Putamen (tissue), 1 donor: ENCODE results near the gene CD79A.
"Not testable (repeated sequence)": the region's sequence is repeated elsewhere in the genome, so short reads cannot be mapped to it uniquely, and the experiment has no call there.

ENCODE experiments used
- DNase-seq: peaks from one replicate; pipeline ENCODE4 v3.0.0-alpha.2; 2016; ENCODE audit warnings: low spot score

Gene CD79A

DNA sequence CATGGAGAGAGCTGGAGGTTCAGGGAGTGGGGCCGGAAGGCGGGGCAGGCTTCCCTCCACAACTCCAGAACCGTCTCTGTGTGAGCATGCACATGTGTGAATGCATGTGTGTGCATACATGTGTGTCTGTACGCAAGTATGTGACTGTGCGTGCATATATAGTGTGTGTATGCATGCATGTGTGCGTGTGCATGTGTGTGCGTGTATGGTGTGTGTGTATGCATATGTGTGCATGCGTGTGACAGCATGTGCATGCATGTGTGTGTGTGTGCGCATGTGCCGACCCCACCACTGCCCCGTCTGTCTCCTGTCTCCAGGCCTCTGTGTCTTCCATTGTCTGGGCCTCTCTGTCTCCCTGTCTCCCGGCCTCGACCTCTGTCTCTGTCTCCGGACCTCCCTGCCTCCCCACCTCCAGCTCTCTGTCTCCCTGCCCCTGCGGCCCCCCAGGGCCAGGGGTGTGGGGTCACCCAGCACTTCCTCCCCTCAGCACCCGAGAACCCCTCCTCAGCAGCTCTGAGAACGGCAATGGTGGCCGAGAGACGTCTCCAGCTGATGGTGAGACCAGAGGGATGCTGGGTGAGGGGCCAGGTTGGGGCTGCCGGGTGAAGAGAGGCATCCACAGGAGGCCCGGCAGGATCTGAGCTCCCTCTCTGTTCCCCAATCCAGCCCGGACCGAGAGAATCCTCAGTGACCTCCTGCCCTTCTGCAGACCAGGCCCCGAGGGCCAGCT, 28.4 kb downstream of the CD79A start:
- no peak for DNase-seq

DNA sequence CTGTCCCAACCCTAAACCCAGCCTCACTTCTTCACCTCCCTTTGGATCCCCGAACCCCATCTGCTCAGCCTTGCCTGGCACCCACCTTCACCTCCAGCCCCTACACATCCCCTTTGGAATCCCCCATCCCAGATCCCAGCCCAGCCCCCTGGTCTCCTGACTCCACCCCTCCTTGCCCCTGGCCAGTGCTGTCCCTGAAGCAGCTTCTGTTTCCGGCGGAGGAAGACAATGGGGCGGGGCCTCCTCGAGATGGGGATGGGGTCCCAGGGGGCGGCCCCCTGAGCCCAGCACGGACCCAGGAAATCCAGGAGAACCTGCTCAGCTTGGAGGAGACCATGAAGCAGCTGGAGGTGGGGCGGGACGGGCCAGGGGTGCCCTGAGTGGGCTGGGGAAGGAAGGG, 29.2 kb downstream of the CD79A start:
- no peak for DNase-seq

DNA sequence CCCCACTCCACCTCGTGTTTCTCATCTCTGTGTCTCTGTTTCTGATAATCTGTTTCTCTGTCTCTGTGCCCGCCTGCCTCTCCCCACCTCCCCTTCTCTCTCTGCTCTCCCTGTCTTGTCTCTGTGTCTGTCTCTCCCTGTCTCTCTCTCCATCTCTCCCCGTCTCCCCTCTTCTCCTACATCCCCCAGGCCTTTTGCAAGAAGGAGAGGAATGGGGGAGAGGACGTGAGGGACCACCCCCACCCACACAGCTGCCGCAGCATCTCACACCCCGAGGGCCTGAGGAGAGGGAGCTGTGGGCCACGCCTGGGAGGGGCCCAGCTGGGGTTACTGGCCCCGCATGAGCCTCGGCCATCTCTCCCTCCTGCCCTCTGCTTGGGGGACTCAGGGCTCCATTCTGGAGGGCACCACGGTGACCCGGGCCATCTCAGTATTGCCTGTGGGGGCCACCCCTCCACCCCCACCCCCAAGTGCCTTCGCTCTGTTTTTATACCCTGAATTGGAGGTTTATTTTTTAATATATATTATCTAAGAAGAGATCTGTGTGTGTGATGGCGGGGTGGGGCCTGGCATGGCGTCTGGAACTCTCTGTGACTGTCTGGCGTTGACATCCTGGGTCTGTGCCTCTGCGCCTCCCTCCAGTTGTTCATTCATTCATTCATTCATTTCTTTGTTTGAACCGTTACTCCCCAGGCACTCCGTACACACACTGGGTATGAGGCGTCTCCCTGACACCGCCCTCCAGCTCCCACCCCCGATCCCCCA, 30.0 kb downstream of the CD79A start:
- no peak for DNase-seq

DNA sequence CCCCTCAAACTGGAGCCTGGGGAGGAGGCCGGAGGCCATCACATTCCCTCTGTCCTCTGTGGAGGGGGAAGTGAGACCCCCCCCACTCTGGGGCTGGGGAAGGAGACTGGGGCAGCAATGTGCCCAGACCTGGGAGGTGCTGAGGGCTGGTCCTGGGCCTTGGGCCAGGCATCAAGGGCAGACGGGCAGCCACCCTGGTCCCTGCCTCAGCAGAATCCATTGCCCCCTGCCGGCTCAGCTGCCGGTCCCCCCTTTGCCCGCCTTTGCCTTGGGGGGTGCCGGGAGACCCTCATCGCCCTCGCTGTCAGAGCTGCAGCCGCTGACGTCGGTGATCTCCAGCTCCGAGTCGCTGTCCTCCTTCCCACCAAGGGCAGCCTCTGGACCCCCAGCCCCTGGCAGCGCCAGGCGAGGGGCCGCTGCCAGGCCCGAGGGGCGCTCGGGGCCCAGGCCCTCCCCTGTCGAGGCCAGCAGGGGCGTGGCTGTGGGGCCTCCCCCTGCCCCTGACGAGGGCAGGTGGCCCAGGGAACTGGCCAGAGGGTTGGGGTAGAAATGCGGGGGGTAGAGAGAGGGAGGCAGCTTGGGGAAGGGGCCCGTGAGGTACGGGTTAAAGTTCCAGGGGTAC, 31.0 kb downstream of the CD79A start:
- no peak for DNase-seq

DNA sequence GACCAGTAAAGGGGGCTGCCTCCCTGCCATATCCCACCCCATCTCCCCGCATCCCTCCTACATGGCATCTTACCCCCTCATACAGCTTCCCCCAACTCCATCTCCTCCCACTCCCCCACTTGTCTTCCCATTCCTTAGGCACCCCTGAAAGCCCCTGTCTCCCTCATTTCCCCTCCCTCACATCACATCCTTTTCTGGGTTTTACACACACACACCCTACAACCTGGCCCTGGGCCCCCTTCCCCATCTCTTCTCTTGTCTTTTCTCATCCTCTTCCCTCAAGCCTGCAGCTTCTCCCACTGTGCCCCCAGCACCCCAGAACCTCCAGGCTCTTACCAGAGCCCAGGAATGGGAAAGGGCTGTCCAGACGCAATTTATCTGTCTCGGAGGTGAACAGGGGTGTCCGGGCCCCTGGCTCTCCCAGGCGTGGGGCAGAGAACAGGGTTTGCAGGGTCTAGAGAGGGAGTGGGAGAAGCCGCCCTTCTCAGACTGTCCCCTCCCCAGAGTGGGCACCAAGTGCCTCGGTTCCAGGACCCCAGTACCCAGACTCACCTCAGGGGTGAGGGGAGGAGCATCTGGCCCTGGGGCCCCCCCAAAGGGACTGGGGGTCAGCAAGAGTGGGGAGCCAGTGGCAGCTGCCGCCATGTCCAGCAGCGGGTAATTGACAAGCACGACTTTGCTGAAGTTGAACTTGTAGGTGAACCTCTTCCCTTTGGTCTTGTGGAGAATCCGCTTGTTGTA, 31.8 kb downstream of the CD79A start:
- DNase-seq = no peak

DNA sequence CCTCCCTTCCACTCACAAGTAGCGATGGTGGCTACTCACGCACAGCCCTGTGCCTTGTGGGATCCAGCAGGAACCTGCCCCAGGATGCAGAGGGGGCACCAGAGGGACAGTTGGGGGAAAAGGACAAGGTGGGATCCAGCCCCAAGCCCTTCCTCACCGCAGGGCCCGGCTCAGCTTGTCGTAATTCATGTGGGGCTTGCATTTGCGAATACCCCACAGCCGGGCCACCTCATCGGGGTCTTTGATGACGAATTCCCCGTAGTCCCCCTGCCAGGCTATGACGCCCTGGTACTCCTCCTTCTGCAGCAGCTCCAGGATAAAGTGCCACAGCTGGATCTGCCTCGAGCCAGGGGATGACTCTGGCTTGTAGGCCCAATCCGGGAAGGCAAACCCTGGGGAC, 32.6 kb downstream of the CD79A start:
- DNase-seq = no peak

DNA sequence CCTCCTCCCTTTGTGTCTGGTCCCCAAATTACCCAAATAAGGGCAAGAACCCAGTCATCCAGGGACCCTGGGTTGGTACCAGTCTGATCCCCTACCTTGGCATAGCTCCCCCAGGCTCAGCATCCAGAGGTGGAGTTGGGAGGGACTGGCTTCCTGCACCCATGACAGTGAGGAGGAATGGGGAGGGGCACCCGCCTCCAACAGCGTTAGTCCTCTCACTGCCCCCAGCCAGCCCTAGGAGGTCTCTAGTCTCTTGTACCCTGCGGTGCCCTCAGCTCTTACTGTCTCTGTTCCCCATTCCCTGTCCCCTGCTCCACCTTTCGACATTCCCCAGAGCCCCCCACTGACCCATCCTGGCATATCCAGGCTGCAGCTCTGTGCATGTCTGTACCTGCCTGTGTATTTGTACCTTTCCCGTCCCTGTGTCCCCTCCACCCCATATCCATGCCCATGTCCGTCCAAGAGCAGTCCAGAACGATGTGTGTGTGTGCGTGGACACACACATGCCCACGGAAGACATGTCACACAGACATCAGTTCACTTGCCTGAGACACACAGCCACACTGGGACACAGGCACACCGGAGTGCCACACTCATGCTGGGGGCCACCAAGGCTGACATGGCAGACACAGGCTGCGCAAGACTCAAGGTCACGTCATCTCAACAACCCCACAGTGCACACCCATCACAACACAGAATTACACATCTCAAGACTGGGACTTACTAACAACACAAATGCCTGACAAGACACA, 33.3 kb downstream of the CD79A start:
- DNase-seq = no peak

DNA sequence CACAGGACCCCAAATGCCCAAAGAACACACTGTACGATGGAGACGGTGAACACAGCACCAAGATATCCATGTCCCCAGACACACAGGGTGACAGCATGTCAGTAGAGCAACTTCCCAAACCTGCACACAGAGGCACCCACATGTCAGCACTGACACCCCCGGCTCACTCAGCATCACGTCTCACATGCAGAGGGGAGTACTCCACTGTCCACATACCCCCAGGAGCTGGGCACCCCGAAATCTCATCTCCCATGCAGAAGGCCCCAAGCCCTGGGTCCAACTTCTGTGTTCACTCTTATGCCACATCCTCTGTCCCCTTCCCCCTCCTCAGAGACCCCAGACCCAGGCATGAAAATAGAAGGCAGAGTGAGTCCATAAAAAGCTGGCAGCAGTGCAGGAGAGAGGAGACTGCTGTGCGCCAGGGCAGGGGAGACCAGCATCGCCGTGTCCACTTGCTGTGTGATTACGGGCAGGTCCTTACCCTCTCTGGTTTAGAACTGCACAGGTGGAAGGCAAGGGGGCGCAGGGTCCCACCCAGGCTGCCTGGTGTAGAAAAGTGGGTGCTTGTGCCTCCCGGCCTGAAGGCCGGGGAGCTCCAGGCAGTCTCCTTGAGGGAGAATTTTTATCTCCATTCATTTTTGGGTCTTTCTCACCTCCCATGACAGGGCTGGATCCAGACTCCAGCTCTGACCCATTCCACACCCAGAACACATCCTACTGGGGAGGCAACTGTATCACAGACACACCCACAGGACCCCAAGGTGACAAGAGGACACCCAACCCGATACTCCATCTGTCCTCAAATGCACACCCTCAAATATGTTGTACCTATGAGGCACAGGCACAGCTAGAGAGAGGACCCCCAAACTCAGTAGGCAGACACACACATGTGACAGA, 34.2 kb downstream of the CD79A start:
- no peak for DNase-seq

DNA sequence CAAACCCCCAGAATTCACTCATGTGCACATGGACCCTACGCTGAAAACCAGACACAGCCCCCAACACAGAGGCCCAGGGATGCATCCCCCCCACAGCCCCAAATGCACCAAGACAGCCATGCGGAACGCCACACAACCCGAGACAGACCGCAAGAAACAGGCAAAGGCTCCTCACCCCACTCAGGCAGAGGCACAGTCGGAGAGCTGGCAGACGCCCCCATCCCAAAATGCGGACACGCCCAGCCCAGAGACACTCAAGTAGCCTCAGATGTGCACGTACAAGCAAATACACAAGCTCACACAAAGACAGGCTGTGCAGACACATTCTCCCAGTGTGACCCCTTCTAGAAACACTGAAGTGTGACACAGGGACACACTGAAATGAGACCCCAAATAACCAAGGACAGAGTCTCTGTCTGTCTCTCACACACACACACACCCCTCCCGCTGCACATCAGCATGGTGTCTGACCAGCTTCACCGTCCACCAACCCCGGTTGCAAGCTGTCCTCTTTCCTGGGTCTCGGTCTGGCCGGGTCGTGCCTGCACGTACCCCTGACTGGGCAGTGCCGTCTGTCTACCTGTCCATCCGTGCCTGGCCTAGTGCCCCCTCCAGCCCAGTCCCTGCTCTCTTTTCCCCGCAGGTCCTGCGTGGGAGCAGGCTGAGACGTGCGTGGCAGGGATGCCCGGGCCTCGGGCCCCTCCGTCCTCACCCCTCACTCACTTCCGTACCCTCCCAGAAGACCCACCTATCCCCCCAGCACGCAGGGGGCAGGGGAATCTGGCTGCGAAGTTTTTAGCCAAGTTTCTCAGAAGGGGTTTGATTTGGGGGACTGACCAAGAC, 35.0 kb downstream of the CD79A start:
- DNase-seq = no peak

DNA sequence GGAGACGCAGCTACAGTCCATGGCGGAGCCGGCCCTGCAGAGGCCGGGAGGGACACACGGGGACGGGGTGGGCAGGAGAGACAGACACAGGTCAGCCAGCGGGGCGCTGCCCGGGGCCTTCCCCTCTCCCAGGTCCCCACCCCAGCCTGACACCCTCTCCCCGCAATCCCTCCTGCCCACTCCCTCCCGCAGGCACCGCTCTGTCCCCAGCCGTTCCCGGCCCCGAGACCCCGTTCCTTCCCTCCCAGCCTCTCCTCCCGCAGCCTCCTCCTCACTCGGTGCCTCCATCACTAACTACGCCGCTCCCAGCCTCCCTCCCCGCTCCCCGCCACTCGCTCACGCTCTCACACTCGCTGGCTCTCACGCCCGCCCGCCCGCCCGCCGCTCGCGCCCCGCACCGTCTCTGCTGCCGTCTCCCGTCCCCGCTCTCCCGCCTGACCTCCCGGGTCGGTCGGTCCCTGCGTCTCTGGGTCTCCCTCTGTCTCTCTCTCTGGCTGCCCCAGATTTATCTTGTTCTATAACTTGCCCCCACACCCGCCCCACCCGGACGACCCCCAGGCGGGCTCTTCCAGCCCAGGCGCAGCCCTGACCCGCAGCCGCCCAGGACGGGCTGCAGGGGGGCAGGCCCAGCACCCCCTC, 35.9 kb downstream of the CD79A start:
- no peak for DNase-seq

DNA sequence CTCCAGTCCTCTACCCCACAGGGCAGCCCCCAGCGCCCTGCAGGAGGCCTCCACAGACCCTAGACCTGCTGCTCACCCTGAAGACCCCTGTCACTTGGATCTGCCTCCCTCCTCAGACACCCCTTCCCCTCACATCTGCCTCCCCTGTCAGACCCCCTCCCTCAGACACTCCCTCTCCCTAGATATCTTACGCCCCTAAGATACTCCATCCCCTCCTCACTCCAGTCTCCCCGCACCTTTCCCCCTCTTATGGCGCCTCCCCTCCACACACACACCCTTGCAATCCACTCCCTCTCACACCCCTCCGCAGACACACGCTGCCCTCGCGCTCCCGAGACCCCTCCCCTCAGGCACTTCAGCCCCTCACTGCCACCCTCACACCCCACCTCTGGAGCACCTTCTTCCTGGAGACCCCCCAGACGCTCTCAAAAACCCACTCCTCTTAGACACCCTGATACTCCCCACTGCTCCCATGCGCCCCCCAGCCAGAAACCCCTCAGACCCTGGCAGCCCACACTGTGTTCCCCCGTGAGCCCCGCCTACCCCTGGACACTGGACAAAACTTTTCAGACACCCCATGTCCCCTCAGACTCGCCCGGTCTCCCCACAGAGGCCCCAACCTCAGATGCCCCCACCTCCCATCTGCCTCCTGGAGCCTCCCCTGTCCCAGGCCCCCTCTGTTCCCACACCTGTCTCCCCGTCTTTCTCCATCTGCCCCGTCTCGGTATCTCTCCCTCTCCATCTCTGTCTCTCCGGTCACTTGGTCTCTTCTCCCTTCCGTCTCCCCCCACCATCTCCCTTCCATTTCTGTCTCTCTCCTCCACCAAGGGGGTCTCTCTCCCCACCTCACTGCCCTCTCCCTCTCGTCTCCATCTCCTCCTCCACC, 36.7 kb downstream of the CD79A start:
- DNase-seq = no peak

DNA sequence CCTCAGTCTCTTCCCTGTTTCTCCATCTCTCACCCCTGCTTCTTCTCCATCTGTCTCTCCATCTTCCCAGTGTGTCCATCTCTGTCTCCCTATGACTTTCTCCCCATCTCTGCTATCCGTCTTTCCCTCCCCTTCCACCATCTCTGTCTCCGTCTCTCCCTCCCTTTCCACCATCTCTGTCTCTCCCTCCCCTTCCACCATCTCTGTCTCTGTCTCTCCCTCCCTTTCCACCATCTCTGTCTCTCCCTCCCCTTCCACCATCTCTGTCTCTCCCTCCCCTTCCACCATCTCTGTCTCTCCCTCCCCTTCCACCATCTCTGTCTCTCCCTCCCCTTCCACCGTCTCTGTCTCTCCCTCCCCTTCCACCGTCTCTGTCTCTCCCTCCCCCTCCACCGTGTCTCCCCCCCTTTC, 37.4 kb downstream of the CD79A start:
- not testable (repeated sequence) for DNase-seq

DNA sequence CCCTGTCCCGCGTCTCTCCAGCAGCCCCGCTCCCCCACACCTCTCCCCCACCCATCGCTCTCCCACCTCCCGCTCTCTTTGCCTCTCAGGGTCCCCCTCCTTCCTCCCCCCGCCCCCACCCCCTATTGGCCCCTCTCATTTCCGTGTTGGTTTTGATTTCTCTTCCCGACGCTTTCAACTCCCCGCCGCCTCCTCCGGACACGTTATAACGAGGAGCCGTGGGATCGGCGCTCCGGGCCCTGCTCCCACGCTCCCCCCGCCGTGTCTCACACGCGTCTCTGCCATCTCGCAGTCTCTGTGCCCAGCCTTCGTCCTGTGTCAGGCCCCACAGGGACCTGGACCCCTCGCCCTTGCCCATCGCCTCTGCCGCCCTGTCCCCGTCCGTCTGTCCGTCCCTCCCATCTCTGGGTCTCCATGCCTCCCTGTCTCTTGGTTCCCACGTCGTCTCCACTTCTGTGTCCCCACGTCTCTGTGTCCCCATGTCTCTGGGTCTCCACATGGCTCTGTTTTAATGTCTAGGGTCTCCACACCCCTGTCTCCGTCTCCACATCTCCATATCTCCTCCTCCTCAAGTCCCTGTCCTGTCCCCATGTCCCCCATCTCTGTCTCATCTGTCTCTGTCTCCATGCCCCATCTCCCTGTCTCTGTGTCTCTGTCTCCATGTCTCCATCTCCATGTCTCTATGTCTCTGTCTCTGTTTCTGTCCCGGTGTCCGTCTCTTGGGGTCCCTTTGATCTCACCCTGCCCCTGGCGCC, 38.1 kb downstream of the CD79A start:
- DNase-seq = no peak

DNA sequence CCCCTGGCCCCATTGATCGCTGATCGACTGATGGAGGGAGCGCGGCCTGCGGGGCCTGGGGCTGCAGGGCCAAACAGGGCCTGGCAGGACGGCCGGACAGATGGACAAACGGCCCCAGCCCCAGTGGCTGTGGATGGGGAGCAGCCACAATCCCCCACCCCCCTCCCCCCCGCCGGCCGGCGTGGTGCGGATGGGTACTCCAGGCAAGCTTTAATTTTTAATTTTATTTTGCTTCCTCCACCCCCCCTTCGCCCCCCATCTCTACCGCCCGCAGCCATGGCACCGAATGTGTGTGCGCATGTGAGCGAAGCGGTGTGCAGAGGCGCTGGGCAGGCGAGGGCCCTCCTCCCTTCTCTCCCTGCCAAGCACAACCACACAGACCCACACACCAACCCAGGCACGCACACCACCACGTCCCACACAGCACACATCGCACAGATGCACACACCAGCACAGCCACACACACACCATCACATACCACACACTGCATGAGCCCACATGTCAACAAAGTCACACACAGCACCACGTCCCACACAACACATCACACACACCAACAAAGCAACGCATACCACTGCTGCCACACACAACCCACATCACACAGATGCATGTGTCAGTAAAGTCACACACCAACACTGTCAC, 38.8 kb downstream of the CD79A start:
- no peak for DNase-seq

DNA sequence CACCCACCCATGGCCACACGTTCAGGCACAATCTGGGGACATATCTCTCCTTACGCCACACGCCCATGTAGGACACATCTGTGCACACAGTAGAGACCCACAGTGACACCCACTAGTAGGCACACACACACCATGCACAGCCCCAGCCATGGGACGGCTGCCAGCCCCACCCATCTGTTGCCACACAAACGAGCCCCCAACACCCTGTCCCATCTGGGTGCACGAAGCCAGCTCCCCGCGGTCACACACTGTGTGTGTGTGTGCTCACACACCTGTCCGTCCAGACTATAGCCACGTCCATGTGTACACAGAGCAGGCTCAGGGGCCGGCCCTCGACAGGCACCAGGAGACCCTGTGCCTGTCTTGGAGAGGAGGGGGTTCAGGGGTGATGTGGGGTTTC, 40.6 kb downstream of the CD79A start:
- no peak for DNase-seq

DNA sequence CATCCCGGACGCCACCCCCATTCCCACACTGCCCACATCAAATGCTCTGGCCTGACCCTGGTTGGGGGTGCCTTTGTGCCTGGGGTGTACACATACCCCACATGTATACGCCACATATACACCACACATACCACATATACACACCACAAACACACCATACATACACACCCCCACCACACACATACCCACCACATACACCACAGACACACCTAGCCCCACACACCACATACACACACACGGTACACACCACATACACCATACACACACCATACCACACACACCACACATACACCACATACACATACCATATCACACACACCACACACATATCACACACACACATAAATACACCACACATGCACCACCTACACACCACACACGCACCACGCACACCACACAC, 41.0 kb downstream of the CD79A start:
- no peak for DNase-seq

DNA sequence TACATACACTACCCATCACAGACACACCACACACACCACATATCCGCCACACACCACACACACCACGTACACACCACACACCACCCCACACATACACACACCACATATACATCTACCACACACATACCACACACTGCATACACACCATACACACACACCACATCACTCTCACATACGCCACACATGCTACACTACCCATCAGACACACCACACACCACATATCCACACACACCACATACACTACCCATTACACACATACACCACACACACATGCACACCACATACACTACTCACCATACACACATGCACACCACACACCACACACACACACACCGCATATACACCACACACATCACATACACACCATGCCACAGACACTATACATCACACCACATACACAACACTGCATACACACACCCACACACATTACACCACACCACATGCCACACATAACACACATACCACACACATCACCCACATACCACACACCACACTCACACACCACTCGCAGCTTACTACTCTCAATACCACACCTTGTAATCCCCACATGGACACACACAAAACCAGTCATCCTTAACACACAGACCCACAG, 41.7 kb downstream of the CD79A start:
- no peak for DNase-seq
